ENCODE results near the gene ZNF618. TPM values are rescaled to one million over a fixed set of nuclear protein-coding genes. Genes with fewer than 3 reads are reported as not detected.

The ZNF618 gene
- total RNA-seq, 2 experiments from 2014 or later, result 0.22 to 0.27 TPM

DNA sequence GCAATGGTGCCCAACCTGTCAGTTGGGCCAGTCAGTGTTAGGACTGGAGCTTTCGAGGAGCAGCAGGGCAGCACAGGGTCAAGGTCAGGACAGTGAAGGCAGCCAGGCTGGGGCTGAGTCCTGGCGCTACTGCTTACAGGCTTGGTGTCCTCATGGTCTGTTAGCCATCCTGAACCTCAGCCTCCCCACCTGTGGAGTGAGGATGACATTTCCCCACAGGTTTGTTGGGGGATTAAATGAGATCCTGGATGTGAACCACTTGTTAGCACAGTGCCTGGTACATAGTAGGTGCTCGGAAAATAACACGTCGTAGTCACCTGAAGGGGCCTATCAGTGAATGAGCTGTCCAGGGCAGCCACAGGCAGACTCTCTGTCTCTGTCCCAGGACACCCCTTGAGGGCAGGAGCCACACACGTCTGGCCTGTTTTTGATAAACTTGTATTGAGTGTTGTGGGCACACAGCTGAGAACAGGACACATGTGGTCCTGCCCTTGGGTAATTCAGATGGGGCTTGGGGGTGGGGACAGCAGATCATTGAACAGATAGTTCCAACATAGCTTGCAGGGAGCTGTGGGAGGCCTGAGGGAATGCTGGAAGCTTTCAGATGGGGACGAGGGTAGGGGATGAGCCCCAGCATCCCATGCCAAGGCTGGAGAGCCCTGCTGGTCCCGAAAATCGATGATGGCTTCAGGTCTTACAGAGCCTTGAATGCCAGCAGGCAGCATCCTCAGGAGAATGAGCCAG is 132.7 kb downstream of the ZNF618 start:
- ATAC-seq (no peak), DNase-seq (no peak)
- no peak for TF ChIP-seq CTCF (IDR thresholded peaks at IDR 0.05)
- Mint-ChIP-seq H3K36me3 (ENCODE audit: low read depth) (no peaks in the 10 kb centered on the region), H3K4me3 (no peak overlapping the region), H3K27ac (no peak overlapping the region), H3K27me3 (no peaks in the 10 kb centered on the region), H3K4me1 (ENCODE audit: low read depth) (no peaks in the 10 kb centered on the region), H3K9me3 (peaks cover 1% of the 10 kb centered on the region)
- ChIA-PET POLR2A (no interaction called here), CTCF (no interaction called here)
- intact Hi-C loops (cut with micrococcal nuclease), result no loop called here

DNA sequence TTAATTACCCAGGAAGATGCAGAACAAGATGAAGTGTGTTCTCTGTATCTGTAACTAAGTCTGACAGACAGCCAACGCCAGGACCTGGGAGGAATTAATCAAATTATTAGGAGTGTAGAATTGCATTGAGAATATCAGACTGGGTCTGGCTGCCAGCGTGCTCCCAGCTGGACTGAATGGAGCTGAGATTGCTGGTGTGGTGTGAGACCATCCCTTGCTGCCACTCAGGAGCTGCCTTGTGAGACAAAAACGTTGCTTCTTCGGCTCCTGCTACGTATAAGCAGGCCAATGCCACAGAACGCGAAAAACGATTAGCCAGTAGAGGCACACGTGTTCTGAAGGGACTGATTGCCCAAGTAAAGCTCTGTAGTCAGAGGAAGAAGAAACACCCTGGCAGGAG is 135.2 kb downstream of the ZNF618 start:
- no peak overlapping the region for H3K27ac Mint-ChIP-seq
- ChIA-PET CTCF (interaction anchor here (1.0 kb wide), 1 partner anchor 8 kb away, joined by 5 read pairs; no protein-coding TSS in a partner anchor), POLR2A (no interaction called here)
- no peaks in the 10 kb centered on the region for H3K36me3 Mint-ChIP-seq (ENCODE audit: low read depth)
- no peak overlapping the region for H3K4me3 Mint-ChIP-seq
- H3K27me3 Mint-ChIP-seq, result no peaks in the 10 kb centered on the region
- no peak for TF ChIP-seq CTCF (IDR thresholded peaks at IDR 0.05)
- DNase-seq (no peak), ATAC-seq (no peak)
- intact Hi-C loops (cut with micrococcal nuclease), result no loop called here
- no peaks in the 10 kb centered on the region for H3K4me1 Mint-ChIP-seq (ENCODE audit: low read depth)
- H3K9me3 Mint-ChIP-seq, result peaks cover 1% of the 10 kb centered on the region

GRCh38 chr9:114012126-114012525 is 136.0 kb downstream of the ZNF618 start:
- no peaks in the 10 kb centered on the region for H3K4me1 Mint-ChIP-seq (ENCODE audit: low read depth)
- no peak overlapping the region for H3K4me3 Mint-ChIP-seq
- ChIA-PET POLR2A (no interaction called here), CTCF (no interaction called here)
- H3K36me3 Mint-ChIP-seq (ENCODE audit: low read depth), result no peaks in the 10 kb centered on the region
- ATAC-seq (no peak), DNase-seq (no peak)
- H3K27me3 Mint-ChIP-seq, result no peaks in the 10 kb centered on the region
- no peak for TF ChIP-seq CTCF (IDR thresholded peaks at IDR 0.05)
- peaks cover 1% of the 10 kb centered on the region for H3K9me3 Mint-ChIP-seq
- no peak overlapping the region for H3K27ac Mint-ChIP-seq
- intact Hi-C loops (cut with micrococcal nuclease), result no loop called here

DNA sequence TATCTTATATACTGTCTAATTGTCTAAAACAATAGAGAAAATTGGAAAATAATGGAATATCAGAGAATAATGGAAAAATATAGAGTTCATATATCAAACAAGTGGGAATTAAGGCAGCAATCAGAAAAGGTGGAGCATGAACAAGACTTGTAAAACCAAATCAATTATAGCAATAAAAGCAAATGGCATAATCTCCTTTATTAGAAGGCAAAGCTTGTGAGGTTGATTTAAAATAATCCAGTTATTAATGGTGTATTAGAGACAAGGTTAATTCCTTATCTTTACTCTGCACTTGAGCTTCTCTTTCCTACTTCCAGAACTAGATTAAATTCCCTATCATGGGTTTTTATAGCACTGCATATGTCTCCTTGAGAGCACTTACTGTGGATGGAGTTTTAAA is 137.9 kb downstream of the ZNF618 start:
- POLR2A ChIA-PET, result no interaction called here
- Mint-ChIP-seq H3K27ac (no peak overlapping the region), H3K9me3 (peaks cover 1% of the 10 kb centered on the region), H3K4me3 (no peak overlapping the region), H3K27me3 (no peaks in the 10 kb centered on the region), H3K4me1 (ENCODE audit: low read depth) (no peaks in the 10 kb centered on the region), H3K36me3 (ENCODE audit: low read depth) (no peaks in the 10 kb centered on the region)
- DNase-seq (no peak), ATAC-seq (no peak)
- intact Hi-C loops (cut with micrococcal nuclease), result no loop called here
- TF ChIP-seq CTCF (IDR thresholded peaks at IDR 0.05), result no peak
- CTCF ChIA-PET, result interaction anchor here (0.7 kb wide), 1 partner anchor 11 kb away, joined by 3 read pairs; no protein-coding TSS in a partner anchor

DNA sequence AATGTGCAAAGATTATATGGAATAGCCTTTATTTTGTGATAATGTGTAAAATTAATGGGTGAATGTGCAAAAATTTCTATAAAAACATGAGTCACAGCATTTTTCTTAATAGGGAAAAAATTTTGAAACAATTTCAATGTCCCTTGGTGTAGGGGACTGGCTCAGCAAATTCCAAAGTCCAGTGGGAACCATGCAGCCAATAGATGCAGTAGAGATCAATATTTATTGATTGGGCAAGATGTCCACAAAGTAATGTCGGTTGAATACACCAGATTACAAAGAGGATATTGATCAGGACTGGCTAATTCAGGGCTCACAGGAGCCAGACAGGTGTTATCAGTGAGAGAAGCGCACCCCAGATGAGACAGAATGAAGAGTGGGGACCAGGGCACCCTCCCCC is 139.5 kb downstream of the ZNF618 start:
- ChIA-PET POLR2A (no interaction called here), CTCF (no interaction called here)
- Mint-ChIP-seq H3K4me3 (no peak overlapping the region), H3K36me3 (ENCODE audit: low read depth) (no peaks in the 10 kb centered on the region), H3K27me3 (no peaks in the 10 kb centered on the region), H3K4me1 (ENCODE audit: low read depth) (no peaks in the 10 kb centered on the region), H3K9me3 (peaks cover 1% of the 10 kb centered on the region), H3K27ac (no peak overlapping the region)
- intact Hi-C loops (cut with micrococcal nuclease), result no loop called here
- ATAC-seq (no peak), DNase-seq (no peak)
- no peak for TF ChIP-seq CTCF (IDR thresholded peaks at IDR 0.05)
